GM21619 (cell line): ENCODE data around the gene FPGS.

Source experiments
- ATAC-seq: cut with Tn5 transposase; IDR thresholded peaks from one replicate; pipeline ENCODE4 v1.9.1; 2021; ENCODE audit not compliant: unreplicated experiment

FPGS gene

DNA sequence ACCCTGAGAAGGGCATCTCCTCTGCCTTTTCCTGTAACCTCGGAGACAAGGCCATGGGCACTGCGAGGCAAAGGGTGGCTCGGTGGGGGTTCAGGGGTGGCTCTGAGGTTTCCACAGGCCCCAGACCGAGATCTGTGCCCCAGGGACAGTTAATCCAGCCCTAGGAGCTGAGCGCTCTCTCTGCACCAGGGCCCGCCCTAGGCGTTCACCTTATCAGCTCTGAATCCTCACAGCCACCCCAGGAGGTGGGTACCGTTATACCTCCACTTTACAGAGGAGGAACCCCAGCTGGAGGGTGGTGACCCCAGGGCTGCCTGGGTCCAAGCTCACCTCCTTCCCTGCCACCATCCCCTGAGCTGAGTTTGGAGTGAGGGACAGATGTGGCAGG is 54.0 kb downstream of the FPGS start:
- ATAC-seq = no peak

DNA sequence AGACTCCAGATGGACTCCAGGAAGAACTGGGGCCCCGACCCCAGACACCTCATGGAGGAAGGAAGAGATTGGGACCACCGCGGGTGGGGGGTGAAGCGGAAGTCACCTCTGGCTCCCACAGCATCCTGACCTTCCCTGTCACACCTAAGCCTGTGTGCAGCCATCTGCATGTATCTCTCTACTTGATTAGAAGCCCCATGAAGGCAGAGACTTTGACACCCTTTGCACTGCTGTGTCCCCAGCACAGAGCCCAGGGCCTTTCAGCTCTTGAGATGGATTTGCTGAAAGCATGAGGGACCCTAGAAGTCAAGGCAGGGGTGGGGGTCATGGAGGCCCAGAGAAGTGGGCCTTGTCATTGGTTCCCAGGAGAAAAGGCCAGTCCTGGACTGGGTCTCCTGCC is 54.6 kb downstream of the FPGS start:
- no peak for ATAC-seq

DNA sequence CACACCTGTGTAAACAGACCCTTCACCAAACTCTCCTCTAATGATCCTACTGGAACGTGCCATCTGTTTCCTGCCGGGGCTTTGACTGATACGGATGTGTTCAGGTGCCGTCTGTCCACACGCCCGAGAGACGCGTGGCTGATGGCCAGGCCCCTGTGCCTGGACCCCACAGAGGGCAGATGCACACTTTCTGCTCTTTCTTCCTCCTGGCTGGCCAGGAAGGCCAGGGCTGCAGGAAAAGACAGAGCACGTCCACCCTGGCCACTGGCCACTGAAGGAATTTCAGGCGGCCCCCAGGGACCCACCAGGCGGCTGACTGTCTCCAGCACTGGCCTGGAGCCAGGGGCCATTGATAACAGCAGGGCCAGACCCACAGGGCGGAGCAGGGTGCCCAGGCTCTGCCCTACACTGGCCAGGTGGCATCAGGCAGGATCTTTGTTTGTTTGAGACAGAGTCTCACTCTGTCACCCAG is 55.4 kb downstream of the FPGS start:
- no peak for ATAC-seq

- ATAC-seq = no peak
Observed at GRCh38 chr9:127860260-127860659, 57.6 kb downstream of the FPGS start.

GRCh38 chr9:127860779-127861178 is 58.1 kb downstream of the FPGS start:
- no peak for ATAC-seq

- ATAC-seq = peak; percentile 50
Observed at GRCh38 chr9:127862075-127863011, 59.7 kb downstream of the FPGS start.

DNA sequence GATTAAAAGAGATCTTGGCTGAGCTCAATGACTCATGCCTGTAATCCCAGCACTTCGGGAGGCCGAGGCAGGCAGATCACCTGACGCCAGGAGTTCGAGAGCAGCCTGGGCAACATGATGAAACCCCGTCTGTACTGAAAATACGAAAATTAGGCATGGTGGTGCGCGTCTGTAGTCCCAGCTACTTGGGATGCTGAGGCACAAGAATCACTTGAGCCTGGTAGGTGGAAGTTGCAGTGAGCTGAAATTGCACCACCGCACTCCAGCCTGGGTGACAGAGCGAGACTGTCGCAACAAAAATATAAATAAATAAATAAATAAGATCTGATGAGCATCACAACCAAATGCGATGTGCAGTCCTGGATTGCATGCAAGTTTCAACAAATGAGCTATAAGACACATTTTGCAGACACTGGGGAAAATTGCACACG is 60.5 kb downstream of the FPGS start:
- no peak for ATAC-seq
